HG03045 (cell line): Measurements from ENCODE around the gene SETBP1.
A peak's percentile ranks its signal among the peaks of the same experiment; 100 is the strongest.

Experiments used
- ATAC-seq: cut with Tn5 transposase; IDR thresholded peaks from one replicate; pipeline ENCODE4 v1.9.1; 2021; ENCODE audit warnings: mild to moderate bottlenecking, moderate library complexity; ENCODE audit not compliant: unreplicated experiment

The SETBP1 gene

DNA sequence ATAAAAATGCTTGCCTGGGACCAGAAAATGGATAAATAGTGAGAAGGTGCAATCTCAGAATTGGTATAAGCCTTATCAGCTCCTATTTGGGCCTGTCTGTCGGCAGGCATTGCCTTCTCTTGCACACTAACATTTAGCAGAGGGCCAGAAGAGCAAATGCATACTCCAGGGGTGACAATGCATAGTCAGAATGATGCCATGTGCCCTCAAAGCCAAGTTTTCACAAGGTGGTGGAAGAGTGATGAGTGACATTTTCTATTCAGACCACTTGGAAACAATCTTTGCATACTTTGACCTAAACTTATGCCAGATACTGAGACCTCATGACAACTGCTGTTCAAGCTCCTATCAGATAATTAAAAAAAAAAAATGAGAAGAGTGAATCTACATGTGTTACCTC is 276.3 kb downstream of the SETBP1 start:
- ATAC-seq, result no peak

DNA sequence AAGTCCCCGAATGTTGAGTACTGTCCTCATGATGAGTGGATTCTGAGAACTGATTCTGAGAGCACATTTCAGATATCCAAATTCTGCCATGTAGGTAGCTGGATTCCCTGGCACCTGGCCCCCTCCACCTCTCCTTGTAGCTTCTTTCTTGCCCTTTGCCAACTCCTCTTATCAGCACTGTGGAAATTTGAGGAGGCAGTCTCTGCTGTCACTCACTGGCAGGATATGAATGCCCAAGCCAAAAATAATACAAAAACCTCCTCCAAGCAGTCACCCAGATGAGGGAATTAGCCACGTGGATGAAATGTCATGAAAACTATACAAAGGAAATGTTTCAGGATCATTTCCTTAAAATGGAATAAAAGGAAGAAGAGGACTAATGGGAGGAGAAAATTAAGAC is 276.8 kb downstream of the SETBP1 start:
- no peak for ATAC-seq

DNA sequence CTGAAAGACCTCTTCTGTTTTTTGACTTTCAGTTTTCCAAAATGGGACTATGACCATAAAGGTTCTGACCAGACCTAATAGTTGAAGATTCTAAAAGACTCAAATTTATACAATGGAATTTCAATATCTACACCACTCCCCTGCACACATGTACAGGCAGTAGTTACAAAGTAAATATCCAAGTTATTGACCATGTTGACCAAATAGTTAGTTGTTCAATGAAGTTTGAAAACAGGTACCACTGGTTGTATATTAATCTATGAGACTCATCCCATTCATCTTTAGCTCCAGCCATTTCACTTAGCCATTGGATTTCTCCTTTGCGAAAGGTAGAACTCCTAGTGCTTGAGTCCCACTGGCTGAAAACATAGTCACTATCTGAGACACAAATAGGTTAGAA is 277.4 kb downstream of the SETBP1 start:
- no peak for ATAC-seq

DNA sequence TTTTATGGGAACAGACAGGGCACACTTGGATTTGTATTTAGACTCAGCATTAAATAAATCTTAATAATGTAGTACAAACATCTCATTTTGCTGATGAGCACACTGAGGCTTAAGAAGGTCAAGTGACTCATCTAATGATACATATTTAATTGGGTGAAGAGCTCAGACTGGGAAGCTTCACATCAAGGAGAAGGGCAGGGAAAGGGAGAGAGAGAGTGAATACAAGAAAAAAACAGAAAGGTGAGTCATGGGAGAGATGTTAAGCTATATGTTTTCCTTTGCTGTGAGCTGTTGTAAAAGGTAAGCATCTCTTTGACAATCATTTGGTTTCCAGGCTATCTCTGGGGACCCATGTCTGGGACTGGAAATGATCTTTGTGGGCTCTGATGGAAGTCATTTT is 277.8 kb downstream of the SETBP1 start:
- ATAC-seq, result no peak

DNA sequence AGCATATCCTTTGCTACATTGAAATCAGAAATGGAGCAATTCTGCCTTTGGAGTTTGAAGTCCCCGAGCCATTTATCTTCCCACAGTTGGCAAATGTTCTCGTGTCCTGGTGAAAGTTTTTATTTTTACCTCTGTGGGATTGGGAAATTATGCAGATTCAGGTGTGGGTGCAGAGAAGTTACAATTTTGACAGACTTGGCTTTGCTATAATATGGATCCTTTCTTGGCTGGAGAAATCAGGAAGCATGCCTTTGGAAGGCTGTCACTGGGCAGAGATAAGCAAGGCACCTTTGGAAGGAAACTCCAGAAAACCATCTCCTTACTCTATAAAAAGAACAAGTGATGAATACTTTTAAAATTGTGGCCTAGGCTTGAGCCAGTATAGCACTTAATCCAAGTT is 278.3 kb downstream of the SETBP1 start:
- ATAC-seq, result no peak

DNA sequence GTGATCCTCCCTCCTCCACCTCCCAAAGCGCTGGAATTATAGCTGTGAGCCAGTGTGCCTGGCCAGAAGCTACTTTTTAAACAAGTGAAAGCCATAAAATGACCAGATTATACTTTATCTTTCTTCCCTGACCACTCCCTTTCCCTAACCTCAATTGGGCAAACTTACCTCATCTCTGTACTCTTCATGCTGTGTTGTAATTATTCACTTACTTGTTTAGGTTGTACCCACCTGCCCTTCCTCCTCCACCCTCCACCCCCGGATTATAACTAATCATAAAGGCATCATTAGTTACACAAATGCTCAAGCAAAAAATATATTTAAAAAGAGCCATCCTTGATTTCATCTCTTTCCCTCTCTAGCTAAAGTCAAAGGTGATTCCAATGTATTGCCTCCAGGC is 279.9 kb downstream of the SETBP1 start:
- no peak for ATAC-seq

DNA sequence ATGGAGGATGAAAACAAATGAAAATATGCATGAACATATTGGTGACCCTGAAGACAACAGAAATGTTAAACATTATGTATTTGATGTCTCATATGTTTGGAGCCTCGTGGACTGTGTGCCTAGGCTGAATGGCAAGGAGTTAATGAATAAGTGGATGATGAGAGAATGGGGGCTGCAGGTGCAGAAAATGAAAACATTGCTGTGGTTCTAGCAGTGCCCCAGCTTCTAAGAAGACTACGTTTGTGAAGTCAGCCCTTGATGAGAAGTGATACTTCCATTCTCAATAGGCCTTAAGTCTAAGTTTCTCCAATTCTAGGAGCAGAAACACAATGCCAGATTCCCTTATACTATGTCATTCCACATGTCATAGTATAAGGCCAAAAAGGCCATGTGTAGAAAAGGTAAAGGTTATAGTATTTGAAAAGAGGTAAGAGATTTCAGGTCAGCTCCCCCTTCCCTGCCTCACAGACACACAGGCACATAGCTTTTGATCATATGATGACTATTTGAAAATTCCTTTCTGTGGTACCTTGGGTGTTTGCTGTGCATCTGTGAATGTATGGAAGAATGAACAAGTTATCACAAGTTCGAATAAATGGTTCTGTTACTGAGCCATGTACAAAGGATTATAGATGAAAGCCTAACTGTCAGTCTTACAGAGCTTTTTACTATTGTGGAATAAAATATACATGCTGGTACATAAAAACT is 280.8 kb downstream of the SETBP1 start:
- no peak for ATAC-seq

DNA sequence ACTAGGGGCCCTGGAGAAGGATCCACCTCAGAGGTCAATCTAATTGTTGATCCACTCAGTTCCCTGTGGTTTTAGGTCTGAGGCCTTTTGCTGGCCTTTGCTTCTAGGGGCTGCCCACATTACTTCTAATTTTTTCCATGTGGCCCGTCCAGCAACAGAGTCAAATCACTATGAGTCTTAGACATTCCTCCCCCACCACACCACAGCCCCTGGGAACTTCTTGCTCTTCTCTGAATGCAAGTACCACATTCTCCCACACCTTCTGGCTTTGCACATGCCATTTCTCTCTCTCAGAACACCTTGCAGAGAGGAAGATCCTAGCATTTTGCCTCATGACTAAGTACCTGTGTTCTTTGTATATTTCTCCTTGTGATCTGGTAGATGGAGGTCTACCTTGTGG is 286.9 kb downstream of the SETBP1 start:
- ATAC-seq, result no peak

DNA sequence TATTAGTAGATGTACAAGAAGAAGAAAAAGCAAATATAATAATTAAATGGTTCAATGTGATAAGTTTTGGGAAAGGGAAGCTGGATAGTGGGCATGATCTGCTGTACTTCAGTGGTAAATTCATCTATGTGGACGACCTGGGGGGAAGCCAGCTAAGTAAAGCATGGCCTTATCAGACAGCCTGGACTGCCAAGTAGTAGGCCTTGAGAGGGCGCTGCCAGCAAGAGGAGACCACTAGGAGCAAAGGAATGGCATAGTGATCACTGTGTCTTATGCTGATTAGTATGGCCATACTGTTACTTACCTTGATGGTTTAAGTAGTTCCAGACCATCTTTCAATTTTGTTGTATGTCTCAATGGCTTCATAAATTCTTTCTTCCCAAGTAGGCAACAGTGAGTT is 287.6 kb downstream of the SETBP1 start:
- ATAC-seq, result no peak

DNA sequence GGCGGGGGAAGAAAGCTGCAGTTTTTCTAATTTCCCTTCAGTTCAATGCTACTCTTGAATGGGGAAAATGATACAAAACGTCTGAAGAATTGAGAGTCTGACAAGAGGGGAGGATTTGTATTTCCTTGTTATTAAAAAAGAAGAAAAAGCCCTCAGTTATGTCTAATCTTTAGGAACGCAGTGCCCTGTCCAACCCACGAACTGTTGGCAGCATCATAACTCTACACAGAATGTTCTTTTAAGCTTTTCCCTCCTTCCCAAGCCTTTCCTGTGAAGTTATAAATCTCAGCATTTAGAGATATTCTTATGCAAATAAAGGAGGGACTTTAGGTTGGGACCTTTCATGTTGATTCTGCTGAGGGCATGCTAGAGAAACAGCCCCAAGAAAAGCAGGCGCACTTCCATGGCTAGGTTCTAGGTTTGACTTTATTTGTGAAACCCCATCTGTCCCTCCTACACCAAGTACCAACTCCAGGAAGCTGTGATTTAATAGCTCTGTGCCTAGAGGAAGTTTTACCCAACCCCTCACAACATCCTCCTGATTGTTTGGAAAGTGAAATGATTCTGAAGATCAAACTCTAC is 288.6 kb downstream of the SETBP1 start:
- no peak for ATAC-seq

DNA sequence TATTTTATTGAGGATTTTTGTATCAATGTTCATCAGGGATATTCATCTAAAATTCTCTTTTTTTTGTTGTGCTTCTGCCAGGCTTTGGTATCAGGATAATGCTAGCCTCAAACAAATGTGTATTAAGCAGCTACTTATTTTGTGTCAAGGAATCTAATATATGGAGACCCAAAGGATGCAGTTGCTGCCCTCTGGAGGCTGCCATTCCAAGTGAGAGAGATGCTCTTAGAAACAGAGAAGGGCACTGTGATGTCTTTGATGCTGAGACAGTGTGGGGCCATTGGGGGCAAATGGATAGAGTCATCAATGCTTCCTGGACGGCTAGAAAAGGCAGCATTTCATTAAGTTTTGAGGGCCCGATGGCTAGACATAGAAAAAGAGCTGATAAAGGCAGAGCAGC is 292.6 kb downstream of the SETBP1 start:
- ATAC-seq, result no peak

DNA sequence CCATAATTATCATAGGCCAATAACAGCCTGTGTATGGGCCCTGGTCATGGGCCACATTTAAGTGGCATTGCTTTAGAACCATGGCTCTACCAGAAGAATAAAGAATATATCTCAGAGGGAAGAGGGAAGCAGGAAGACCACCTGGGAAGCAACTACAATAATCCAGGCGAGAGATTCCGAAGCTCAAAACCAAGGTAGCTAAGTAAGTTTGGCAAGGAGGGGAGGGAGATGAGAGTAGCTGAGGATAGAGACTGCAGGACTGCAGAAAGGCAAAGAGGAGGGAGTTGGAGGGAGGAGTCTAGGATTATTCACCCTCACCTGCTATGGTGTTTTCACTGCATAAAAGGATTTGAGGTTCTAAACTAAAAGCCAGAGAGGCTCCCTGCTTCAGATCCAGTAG is 293.5 kb downstream of the SETBP1 start:
- no peak for ATAC-seq

DNA sequence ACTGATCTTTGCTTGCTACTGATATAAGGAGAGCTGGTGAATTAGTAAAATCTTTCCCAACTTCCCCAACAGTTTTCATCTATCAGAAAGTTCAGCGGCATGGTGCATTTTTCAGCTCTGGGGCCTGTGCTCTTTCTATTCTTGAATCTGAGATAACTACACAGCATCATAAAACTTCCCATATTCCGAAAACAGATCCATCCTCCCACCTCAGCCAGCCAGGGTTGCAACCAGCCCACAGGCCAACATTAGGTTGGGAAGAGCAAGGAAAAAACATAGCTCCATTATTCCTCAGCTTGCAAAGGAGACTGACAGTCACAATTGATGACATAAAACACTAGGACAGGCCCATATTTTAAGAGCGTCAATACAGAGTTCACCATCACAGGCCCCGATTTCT is 297.2 kb downstream of the SETBP1 start:
- ATAC-seq, result no peak

DNA sequence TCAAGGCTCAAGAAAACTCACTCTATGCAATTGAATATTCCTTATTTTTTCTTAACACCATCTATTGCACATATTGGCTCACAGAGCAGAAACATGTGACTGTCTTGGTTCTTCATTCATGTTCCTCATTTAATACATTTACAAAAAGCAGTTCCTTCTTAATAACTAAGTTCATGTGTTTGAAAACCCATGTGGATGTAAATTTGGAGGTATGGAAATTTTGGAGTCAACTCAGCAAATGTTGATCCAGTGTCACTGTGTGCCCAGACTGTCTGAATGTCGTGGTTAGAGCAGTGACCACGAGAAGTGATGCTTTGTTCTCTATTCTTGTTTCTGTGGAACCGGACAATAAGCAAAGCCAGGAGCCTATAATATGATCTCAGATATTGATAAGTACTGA is 299.1 kb downstream of the SETBP1 start:
- no peak for ATAC-seq

DNA sequence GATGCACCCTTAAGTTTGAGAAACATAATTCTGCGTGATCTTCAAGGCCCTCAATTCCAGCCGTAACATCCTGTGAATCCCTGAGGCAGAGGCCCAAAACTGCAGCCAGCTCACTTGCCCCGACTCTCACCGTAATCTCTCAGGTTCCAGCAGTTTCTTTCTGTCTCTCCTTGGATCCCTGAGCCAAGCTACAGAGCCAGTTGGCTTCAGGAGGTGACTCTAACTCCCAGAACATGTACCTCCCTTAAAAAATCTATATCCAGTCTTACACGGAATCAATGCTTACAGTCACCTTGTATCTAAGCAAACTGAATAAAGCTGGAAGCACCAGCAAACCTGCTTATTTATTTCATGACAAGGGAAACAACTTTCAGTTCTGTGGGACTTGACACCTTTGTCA is 300.4 kb downstream of the SETBP1 start:
- no peak for ATAC-seq

DNA sequence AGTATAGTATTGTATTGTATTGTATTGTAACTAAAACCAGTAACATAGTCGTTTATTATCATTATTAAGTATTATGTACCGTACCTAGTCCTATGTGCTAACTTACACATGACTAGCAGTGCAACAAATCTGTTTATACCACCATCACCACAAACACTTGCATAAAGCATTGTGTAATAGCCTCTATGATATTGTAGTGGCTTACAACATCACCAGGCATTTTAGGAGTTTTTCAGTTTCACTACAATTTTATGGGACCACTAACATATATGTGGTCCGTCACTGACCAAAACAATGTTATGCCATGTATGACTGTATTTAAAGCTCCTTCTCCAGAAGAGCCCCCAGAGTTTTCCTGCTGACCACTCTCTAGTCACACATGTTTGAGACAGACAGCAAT is 306.2 kb downstream of the SETBP1 start:
- ATAC-seq, result no peak

DNA sequence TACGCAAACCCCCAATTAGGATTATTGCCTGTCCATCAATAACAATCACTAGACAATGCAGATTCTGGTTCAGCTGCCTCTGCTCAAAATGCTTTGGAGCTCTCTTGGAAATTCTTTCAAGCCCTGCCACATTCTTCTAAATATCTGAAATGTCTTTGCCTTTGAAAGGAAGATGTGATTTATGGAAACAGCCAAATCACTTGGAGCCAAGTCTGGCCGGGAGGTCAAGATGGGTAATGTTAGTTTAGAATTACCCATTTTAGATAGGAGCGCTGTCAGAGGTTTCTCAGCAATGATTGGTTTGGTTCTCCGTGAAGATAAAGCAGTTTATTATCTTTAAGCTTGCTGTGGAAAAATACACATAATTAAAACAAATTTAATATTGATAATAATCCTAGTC is 306.7 kb downstream of the SETBP1 start:
- no peak for ATAC-seq

DNA sequence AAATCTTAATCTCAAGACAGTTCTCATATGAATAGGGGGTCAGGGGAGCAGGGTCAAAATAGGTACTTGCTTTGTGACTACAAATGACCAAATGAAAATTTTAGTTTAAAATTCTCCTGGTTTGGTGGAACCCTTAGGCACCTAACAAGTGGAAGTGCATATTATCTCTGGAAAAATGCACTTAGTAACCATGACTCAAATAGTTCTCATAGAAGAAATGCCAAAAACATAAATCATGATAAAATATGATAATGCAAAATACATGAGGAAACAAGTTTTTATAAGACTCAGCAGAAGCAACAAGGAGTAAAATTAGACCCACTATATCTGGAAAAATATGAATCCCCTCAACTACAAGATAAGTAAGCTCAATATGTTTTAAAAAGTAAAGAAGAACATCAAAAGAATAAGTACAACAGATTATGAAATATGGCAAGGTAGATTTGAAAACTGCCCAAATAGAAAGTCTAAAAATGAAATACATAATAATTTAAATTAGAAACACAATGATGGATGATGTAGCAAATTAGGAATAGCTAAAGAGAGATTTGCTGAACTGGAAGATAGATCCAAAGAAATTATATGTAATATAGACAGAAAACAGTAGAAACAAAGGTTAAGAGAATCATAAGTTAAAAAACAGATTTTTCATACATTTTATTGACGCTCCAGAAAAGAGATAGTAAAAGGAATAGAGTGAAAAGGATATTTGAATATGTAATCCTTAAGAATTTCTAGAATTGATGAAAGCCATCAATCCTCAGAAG is 308.3 kb downstream of the SETBP1 start:
- ATAC-seq, result no peak

DNA sequence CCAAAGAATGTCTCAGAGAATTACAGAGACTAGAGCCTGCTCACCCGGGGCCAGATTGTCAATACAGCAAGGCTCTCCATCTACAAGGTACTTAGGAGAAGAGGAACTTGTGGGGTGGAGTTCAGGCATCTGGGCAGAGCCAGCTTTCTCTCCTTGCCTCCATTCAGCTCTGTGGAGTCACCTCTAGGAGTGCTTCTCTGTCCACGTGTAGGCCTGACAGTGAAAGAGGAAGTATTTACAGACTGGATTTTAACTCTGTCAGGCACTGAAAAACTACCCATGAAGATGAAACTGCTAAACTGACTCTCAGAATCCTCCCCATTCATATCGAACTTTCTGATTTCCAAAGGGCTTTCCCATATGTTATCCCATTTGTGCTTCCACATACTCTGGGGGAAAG is 315.6 kb downstream of the SETBP1 start:
- ATAC-seq, result peak; percentile 59

DNA sequence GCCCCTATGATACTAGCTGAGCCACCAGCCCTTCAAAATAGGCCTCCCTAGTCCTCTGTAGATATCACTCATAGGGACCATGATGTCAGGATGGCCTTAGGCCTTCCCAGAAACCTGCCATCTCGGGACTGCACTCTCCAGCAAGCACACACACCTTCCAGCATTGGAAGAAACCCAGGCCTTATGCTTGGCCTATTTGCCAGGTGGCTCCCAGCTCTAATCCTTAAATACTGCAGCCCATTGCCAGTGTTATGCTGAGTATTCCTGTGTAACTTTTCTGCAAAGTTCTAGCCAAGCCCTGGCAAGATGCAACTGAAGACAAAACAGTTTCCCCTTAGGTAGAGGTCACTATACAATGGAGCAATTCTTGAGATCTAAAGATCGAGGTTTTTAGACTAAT is 316.5 kb downstream of the SETBP1 start:
- no peak for ATAC-seq

DNA sequence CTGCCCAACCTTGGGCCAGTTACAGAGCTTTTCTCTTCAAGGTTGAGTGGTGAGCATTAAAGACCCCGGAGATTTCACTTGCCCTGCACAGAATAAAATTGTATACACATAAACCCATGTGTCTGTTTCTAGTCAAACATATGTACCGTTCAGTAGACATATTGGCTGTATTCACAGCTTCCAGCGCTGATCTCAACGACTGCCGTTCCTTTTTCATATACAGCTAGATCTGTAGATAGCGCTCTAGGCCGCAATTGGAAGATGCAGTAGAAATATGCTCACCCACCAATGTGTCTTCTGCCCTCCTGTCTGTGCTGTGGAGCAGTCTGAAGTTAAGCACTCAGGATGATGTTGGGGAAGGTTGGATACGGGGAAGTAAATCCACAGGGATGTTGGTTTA is 317.7 kb downstream of the SETBP1 start:
- ATAC-seq, result no peak

DNA sequence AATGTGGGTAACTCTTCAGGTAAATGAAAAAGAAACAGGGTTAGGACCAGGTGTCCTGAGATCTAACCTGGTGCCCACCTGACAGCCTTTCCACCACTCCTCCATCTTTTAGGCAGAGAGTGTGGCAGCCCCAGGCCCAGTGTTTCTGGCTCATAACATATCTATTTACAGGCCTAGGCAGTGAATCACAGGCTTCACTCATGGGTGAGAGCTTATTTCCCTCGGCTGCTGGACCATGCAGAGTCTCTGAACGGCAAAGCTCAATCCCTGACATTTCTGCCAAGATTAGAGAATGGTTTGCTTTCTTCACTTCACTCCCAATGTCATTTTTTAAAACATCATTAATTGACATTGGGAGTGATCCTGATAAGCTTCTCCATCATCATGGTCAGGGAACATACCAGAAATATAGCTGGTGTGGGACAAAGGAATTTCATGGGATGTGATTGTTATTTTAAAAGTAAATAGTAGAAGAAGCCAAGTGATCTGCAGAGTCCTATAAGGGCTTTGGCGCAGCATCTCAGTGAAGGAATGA is 323.9 kb downstream of the SETBP1 start:
- no peak for ATAC-seq
